ENCODE results near the gene ZNF423.

Gene ZNF423

DNA sequence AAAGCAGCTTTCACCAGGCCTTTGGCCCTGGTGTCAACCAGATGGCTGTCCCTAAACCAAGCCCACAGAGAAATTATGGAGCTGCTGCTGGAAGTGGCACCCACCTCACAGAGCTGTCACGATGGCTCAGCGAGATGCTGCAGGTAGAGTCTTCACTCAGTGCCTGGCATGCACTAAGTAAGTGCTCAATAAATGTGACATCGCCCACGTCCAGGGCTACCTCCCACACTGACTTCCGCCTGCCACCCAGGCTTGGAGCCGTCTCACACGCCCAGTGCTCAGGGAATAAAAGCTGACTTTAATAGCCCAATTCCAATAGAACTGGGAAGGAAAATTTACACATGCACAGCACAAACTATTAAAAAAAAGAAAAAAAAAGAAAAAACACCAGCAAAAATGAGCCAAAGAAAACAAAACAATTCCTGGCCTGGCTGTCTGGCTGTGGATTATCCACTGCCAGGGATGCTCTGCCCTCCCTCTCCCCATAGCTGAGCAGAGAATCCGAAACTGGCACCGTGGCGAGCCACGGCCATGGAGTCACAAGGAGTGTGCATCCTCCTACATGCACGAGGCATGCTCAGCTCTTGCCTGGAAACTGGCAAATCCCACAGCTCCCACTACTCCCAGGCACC, 68.9 kb downstream of the ZNF423 start:
- no peak for DNase-seq (ENCODE audit: low read depth in 1 of 2, low spot score in 1 of 2)

GRCh38 chr16:49785970-49786369, 69.9 kb downstream of the ZNF423 start:
- no peak for DNase-seq (ENCODE audit: low read depth in 1 of 2, low spot score in 1 of 2)

DNA sequence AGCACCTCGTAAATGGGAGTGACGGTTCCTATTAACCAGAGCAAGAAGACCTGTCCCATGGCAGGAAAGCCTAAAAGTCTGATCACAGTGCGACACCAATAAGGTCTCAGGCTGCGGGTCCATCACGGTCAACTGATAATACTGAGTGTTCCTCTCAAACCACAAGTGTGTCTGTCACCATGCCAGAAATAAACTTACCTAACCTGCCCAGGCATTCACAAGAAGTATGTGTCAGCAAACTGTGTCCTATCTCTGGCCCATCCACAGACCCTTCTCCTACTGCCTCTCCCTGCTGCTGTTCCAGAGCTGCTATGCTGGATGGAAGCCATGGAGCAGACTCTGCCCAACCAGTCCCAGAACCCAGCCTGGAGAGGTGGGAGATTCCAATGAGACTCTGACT, 73.5 kb downstream of the ZNF423 start:
- no peak for DNase-seq (ENCODE audit: low read depth in 1 of 2, low spot score in 1 of 2)

- no peak for DNase-seq (ENCODE audit: low read depth in 1 of 2, low spot score in 1 of 2)
Measured at GRCh38 chr16:49781401-49781800, 74.5 kb downstream of the ZNF423 start.

DNA sequence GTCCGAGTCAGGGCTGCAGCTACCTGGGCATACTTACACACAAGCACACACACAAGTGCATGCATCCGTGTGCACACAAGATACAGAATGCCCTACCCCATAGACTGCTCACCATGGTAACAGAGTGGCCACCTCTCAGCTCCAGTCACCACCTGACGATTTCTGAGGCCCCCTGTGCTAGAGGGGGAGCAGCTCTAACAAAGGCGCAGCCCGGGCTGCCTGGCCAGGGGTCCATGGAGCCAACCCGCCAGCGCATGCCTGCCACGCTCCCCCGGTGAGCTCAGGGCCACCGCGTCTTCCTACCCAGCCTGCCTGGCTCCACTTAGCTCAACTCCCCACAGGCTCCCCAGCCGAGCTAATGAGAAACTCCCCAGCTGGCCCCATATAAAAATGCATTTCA, 75.5 kb downstream of the ZNF423 start:
- no peak for DNase-seq (ENCODE audit: low read depth in 1 of 2, low spot score in 1 of 2)

DNA sequence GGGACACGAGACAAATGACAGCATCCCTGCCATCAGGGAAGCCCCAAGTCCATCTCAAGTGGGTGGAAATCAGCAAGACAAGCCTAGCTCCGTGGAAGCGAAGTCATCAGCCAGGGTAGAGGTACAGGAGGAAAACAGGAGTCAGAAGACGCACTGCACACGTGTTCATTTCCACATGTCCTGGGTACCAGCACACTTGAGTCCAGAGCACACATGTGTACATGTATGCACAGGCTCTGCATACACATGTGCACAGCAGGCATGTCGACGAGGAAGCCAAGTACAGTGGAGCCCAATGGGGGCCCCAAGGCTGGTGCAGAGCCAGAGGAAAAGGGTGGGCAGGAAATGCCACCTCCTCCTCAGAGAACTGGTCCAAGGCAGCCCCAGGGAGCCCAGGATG, 75.9 kb downstream of the ZNF423 start:
- no peak for DNase-seq (ENCODE audit: low read depth in 1 of 2, low spot score in 1 of 2)

- DNase-seq (ENCODE audit: low read depth in 1 of 2, low spot score in 1 of 2), result no peak
Measured at GRCh38 chr16:49778202-49778930, 77.5 kb downstream of the ZNF423 start.

DNA sequence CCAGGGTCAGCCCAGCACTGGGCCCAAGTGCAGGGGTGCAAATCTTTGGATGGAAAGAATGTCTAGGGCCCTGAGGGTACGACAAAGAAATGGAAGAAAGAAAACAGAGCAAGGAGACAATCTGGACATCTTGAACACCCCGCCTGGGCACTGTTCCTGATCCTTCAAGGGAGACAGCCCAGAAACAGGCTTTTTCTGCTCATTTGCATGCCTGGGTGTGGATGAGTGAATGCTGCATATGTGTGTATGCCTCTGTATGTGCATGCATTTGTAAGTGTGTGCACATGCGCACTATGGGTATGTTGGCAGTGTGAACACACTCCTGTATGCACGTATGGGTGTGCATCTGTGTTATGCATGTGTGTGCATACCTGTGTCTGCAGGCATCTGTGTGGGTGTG, 79.2 kb downstream of the ZNF423 start:
- DNase-seq (ENCODE audit: low read depth in 1 of 2, low spot score in 1 of 2), result no peak

DNA sequence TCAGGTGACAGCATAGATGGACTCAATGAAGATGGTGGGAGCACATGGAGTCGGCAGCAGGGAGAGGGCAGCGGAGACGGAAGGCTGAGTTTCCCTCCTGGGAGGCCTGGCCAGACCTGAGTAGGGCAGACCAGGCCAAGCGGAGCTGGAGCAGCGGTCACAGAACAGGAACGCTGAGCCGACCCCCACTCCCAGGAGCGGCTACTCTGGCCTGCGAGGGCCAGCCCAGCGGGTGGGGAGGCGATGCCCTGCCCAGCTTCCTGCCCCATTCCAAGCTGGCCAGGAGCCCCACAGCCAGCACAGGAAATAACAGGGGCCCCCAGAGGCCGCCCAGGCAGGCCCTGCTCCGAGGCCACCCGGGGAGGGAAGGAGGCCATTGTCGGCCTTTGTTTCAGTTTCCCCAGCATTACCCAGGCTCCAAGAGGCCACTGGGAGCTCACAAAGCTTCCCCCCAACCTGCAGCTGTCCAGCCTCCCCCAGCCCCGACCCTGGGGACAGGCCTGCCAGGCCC, 79.8 kb downstream of the ZNF423 start:
- no peak for DNase-seq (ENCODE audit: low read depth in 1 of 2, low spot score in 1 of 2)

- no peak for DNase-seq (ENCODE audit: low read depth in 1 of 2, low spot score in 1 of 2)
Measured at GRCh38 chr16:49775581-49775980, 80.3 kb downstream of the ZNF423 start.

DNA sequence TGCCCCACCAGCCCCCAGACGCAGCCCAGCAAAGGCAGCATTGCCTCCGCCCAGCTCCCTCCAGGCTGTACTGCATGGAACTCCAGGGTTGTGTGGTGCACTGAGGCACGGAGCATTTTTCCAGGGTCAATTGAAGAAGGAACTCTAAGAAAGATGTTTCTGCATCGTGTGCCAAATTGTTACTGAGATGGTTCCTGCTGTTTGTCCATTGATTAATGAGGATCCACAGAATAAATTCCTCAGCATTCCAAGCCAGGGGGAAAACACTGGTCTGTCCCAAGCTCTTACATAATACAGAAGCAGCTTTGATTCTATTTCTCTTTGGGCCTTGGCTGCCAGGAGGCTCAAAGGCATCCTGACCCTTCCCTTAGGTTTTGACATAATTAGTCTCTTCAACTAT, 80.9 kb downstream of the ZNF423 start:
- no peak for DNase-seq (ENCODE audit: low read depth in 1 of 2, low spot score in 1 of 2)

GRCh38 chr16:49773534-49774475, 82.1 kb downstream of the ZNF423 start:
- no peak for DNase-seq (ENCODE audit: low read depth in 1 of 2, low spot score in 1 of 2)

- DNase-seq (ENCODE audit: low read depth in 1 of 2, low spot score in 1 of 2), result no peak
Measured at GRCh38 chr16:49767998-49768397, 87.9 kb downstream of the ZNF423 start.

- DNase-seq (ENCODE audit: low read depth in 1 of 2, low spot score in 1 of 2), result no peak
Measured at GRCh38 chr16:49767414-49767813, 88.5 kb downstream of the ZNF423 start.

- DNase-seq (ENCODE audit: low read depth in 1 of 2, low spot score in 1 of 2), result no peak
Measured at GRCh38 chr16:49766225-49766624, 89.7 kb downstream of the ZNF423 start.

DNA sequence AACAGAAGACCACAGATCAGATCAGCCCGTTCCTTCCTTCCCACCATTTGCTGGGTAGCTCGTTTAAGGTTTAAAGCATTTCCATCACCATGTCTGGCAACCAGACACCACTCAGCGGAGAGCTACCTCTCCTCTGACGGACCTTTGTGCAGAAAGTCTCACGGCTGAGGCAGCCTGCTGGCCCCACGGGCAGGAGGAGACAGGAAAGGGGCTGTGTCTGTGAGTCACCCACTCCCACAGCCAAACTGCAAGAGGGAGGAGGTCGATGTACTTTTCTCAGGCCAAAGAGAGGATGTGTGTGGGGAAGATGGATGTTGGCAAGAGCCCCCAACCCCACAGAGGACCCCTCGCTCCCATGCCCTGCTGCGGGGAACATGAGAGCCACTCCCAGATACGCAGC, 92.1 kb downstream of the ZNF423 start:
- DNase-seq (ENCODE audit: low read depth in 1 of 2, low spot score in 1 of 2), result no peak

- no peak for DNase-seq (ENCODE audit: low read depth in 1 of 2, low spot score in 1 of 2)
Measured at GRCh38 chr16:49760815-49761214, 95.1 kb downstream of the ZNF423 start.

DNA sequence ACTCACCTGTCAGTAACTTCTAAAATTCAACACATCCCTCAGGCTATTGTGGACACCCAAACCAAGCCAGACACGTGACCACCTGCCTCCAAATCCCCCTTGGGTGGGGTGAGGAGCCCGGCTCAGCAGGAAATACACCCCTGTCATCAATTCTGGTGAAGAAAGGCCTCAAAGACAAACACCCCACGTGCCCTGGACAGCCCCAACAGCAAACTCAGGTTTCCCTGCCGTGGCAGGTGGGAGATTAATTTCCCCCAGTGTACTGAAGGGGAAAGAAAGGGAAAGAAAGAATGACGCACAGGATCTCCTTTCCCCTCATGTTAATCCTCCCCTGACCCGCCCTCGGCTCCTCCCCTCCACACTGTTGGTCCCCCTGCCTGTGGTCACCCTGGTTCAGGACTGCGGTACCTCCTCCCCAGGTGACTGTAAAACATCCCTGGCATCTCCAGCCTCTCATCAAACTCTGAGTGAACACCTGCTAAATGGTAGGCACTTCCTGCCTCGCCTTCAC, 98.3 kb downstream of the ZNF423 start:
- DNase-seq (ENCODE audit: low read depth in 1 of 2, low spot score in 1 of 2), result no peak

DNA sequence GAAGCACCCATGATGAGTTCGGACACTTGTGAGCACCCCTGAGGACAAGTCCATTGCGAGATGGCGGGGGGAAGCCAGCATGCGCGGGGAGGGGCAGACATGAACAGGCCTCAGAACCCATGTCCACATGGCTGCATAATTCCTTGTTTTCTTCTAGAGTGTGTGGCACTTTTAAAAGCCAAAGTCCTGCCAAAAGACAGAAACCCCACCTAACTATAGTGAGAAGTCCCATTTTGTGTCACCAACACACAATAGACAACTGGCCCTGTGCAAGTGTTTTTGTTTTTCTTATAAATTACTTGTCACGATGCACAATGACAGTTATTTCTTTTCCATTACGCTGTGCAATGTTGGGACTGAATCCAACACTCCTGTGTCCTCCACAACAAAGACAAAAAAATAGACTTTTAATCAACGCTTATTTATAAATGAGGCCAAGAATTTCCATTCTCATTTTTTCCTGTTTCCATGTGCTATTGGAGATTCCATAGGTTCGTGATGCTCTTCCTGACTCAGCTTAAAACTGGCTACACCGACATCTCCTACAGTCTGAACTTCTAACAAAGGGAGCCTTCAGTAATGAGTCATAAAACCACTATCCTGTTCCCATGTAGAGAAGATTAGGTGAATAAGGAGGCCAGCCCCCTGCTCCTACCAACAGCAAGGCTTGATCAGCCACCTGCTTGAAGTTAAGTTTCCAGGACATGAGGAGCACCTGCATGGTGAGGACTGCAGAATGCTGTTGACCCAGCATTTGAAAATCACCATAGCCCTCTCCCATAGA, 98.9 kb downstream of the ZNF423 start:
- no peak for DNase-seq (ENCODE audit: low read depth in 1 of 2, low spot score in 1 of 2)

- DNase-seq (ENCODE audit: low read depth in 1 of 2, low spot score in 1 of 2), result no peak
Measured at GRCh38 chr16:49755716-49756505, 100.0 kb downstream of the ZNF423 start.

Measured in activated T-helper 1 cell treated with anti-CD3 and anti-CD28 coated beads, Interleukin-2, amount 50 U/mL, for 16 hours (primary cell).